ENCODE results near the gene DPP6. TPM values are rescaled to one million over a fixed set of nuclear protein-coding genes. Genes with fewer than 3 reads are reported as not detected.

The DPP6 gene
- total RNA-seq, 1 experiment from 2014 or later = 1.3 TPM

GRCh38 chr7:154698726-154699291 lies 646.6 kb downstream of the DPP6 start:
- DNase-seq (ENCODE audit: low read depth) = peak; percentile 44

- peak; percentile 60 for DNase-seq (ENCODE audit: low read depth)
Observed at GRCh38 chr7:154699417-154699816, 647.2 kb downstream of the DPP6 start.

GRCh38 chr7:154709840-154710520 lies 657.8 kb downstream of the DPP6 start:
- DNase-seq (ENCODE audit: low read depth) = no peak

GRCh38 chr7:154720016-154720415 lies 667.8 kb downstream of the DPP6 start:
- DNase-seq (ENCODE audit: low read depth) = no peak

GRCh38 chr7:154721086-154721485 lies 668.9 kb downstream of the DPP6 start:
- DNase-seq (ENCODE audit: low read depth) = no peak

- DNase-seq (ENCODE audit: low read depth) = no peak
Observed at GRCh38 chr7:154726368-154726767, 674.2 kb downstream of the DPP6 start.

- peak; percentile 51 for DNase-seq (ENCODE audit: low read depth)
Observed at GRCh38 chr7:154729056-154729455, 676.9 kb downstream of the DPP6 start.

- no peak for DNase-seq (ENCODE audit: low read depth)
Observed at GRCh38 chr7:154735766-154736165, 683.6 kb downstream of the DPP6 start.

- DNase-seq (ENCODE audit: low read depth) = no peak
Observed at GRCh38 chr7:154736389-154736788, 684.2 kb downstream of the DPP6 start.

GRCh38 chr7:154738216-154738615 lies 686.0 kb downstream of the DPP6 start:
- DNase-seq (ENCODE audit: low read depth) = no peak

- no peak for DNase-seq (ENCODE audit: low read depth)
Observed at GRCh38 chr7:154741131-154741530, 688.9 kb downstream of the DPP6 start.

- DNase-seq (ENCODE audit: low read depth) = peak; percentile 32
Observed at GRCh38 chr7:154743206-154743605, 691.0 kb downstream of the DPP6 start.

GRCh38 chr7:154744256-154744860 lies 692.2 kb downstream of the DPP6 start:
- DNase-seq (ENCODE audit: low read depth) = peak; percentile 59

- no peak for DNase-seq (ENCODE audit: low read depth)
Observed at GRCh38 chr7:154744861-154745258, 692.7 kb downstream of the DPP6 start.

GRCh38 chr7:154746571-154747360 lies 694.6 kb downstream of the DPP6 start:
- peak; percentile 72 for DNase-seq (ENCODE audit: low read depth)

- DNase-seq (ENCODE audit: low read depth) = no peak
Observed at GRCh38 chr7:154748089-154748786, 696.0 kb downstream of the DPP6 start.

- DNase-seq (ENCODE audit: low read depth) = no peak
Observed at GRCh38 chr7:154750353-154750801, 698.2 kb downstream of the DPP6 start.

- no peak for DNase-seq (ENCODE audit: low read depth)
Observed at GRCh38 chr7:154753226-154753625, 701.0 kb downstream of the DPP6 start.

GRCh38 chr7:154757756-154758155 lies 705.6 kb downstream of the DPP6 start:
- no peak for DNase-seq (ENCODE audit: low read depth)

- peak; percentile 35 for DNase-seq (ENCODE audit: low read depth)
Observed at GRCh38 chr7:154759989-154760388, 707.8 kb downstream of the DPP6 start.

GRCh38 chr7:154765118-154765517 lies 712.9 kb downstream of the DPP6 start:
- no peak for DNase-seq (ENCODE audit: low read depth)

GRCh38 chr7:154767142-154767541 lies 714.9 kb downstream of the DPP6 start:
- DNase-seq (ENCODE audit: low read depth) = peak; percentile 95
